MCF 10A (cell line): ENCODE results near the gene ZMIZ1. TPM values are rescaled to one million over a fixed set of nuclear protein-coding genes. Genes with fewer than 3 reads are reported as not detected.

Source experiments
- BruUV-seq: library from RNA; stranded (reverse); fragments of 400-500 nt; replicated peaks from 2 replicates; lab custom pipeline; 2021; lab: Mats Ljungman, UMichigan
- CTCF ChIA-PET: fragments of 300-600 bp; sonication (Branson Sonifier 250); formaldehyde crosslinking; extraction: SDS; loops from one replicate; lab custom pipeline; 2021; ENCODE audit warnings: antibody characterized with exemption, inconsistent platforms; lab: Yijun Ruan, JAX
- POLR2A ChIA-PET: fragments of 300-600, 350-650 bp; sonication (Branson Sonifier 250); formaldehyde crosslinking; extraction: SDS; loops from one replicate; lab custom pipeline; 2020; ENCODE audit warnings: antibody characterized with exemption, inconsistent platforms; lab: Yijun Ruan, JAX
- DNase-seq: peaks from one replicate; pipeline ENCODE4 v3.0.0-alpha.2; 2018; ENCODE audit not compliant: unreplicated experiment
- H3K27ac Mint-ChIP-seq: one replicate; pipeline ENCODE4 v1.8.0; 2022; ENCODE audit warnings: mild to moderate bottlenecking, low read depth, mixed read lengths; ENCODE audit not compliant: unreplicated experiment
- H3K27me3 Mint-ChIP-seq: one replicate; pipeline ENCODE4 v1.8.0; 2022; ENCODE audit warnings: mixed read lengths; ENCODE audit not compliant: insufficient read depth, unreplicated experiment
- H3K36me3 Mint-ChIP-seq: one replicate; pipeline ENCODE4 v1.8.0; 2022; ENCODE audit warnings: mild to moderate bottlenecking, moderate library complexity, mixed read lengths; ENCODE audit not compliant: insufficient read depth, unreplicated experiment
- H3K4me1 Mint-ChIP-seq: one replicate; pipeline ENCODE4 v1.8.0; 2022; ENCODE audit warnings: mixed read lengths; ENCODE audit not compliant: insufficient read depth, unreplicated experiment
- H3K4me3 Mint-ChIP-seq: one replicate; pipeline ENCODE4 v1.8.0; 2022; ENCODE audit warnings: mild to moderate bottlenecking, moderate library complexity, mixed read lengths; ENCODE audit not compliant: unreplicated experiment
- H3K9me3 Mint-ChIP-seq: one replicate; pipeline ENCODE4 v1.8.0; 2022; ENCODE audit warnings: mixed read lengths; ENCODE audit not compliant: unreplicated experiment
- intact Hi-C: fragments of 100-400 bp; cut with micrococcal nuclease; formaldehyde crosslinking; loops from 2 replicates; pipeline ENCODE4 v1.14.1; 2022
- total RNA-seq: library from RNA; stranded (reverse); gene quantifications from 2 replicates; pipeline ENCODE4 v1.2.3, GENCODE V29; 2022
- TF ChIP-seq, protein P1 (sequence below): fragments of 200-600 bp; IDR thresholded peaks from one replicate; pipeline ENCODE4 v1.8.0; 2022; ENCODE audit warnings: antibody characterized with exemption, mild to moderate bottlenecking; ENCODE audit not compliant: unreplicated experiment

The ZMIZ1 gene
- total RNA-seq, 1 experiment from 2014 or later, result 15.5 TPM

- ChIA-PET POLR2A (interaction anchor here (0.7 to 1.4 kb wide), 3 partner anchors 14 to 20 kb away, joined by 3 to 8 read pairs (median 4); no protein-coding TSS in a partner anchor), CTCF (interaction anchor here (0.6 to 1.9 kb wide), 4 partner anchors 28 to 1116 kb away, joined by 3 to 10 read pairs (median 3); no protein-coding TSS in a partner anchor)
- Mint-ChIP-seq H3K36me3 (peaks cover under 1% of the 10 kb centered on the region), H3K4me3 (no peak overlapping the region), H3K4me1 (peaks cover 22% of the 10 kb centered on the region), H3K27me3 (no peaks in the 10 kb centered on the region), H3K27ac (no peak overlapping the region), H3K9me3 (no peaks in the 10 kb centered on the region)
- DNase-seq, result no peak
- TF ChIP-seq, protein P1, sequence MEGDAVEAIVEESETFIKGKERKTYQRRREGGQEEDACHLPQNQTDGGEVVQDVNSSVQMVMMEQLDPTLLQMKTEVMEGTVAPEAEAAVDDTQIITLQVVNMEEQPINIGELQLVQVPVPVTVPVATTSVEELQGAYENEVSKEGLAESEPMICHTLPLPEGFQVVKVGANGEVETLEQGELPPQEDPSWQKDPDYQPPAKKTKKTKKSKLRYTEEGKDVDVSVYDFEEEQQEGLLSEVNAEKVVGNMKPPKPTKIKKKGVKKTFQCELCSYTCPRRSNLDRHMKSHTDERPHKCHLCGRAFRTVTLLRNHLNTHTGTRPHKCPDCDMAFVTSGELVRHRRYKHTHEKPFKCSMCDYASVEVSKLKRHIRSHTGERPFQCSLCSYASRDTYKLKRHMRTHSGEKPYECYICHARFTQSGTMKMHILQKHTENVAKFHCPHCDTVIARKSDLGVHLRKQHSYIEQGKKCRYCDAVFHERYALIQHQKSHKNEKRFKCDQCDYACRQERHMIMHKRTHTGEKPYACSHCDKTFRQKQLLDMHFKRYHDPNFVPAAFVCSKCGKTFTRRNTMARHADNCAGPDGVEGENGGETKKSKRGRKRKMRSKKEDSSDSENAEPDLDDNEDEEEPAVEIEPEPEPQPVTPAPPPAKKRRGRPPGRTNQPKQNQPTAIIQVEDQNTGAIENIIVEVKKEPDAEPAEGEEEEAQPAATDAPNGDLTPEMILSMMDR, result no peak
- BruUV-seq, result no TSS peak
- intact Hi-C loops, result no loop called here
Observed at GRCh38 chr10:79164075-79164474, 95.3 kb downstream of the ZMIZ1 start.

GRCh38 chr10:79165070-79165778 is 96.5 kb downstream of the ZMIZ1 start:
- Mint-ChIP-seq H3K27me3 (no peaks in the 10 kb centered on the region), H3K36me3 (peaks cover 9% of the 10 kb centered on the region), H3K4me1 (peaks cover 19% of the 10 kb centered on the region), H3K4me3 (no peak overlapping the region), H3K27ac (no peak overlapping the region), H3K9me3 (no peaks in the 10 kb centered on the region)
- CTCF ChIA-PET, result interaction anchor here (1.9 kb wide), 1 partner anchor 30 kb away, joined by 10 read pairs; no protein-coding TSS in a partner anchor
- POLR2A ChIA-PET, result no interaction called here
- TF ChIP-seq, protein P1, result no peak
- intact Hi-C loops, result no loop called here
- BruUV-seq, result no TSS peak
- DNase-seq, result no peak

GRCh38 chr10:79166312-79166721 is 97.6 kb downstream of the ZMIZ1 start:
- H3K4me3 Mint-ChIP-seq, result no peak overlapping the region
- no peaks in the 10 kb centered on the region for H3K9me3 Mint-ChIP-seq
- BruUV-seq, result no TSS peak
- no peak for DNase-seq
- ChIA-PET CTCF (no interaction called here), POLR2A (no interaction called here)
- no peak overlapping the region for H3K27ac Mint-ChIP-seq
- peaks cover 15% of the 10 kb centered on the region for H3K4me1 Mint-ChIP-seq
- H3K36me3 Mint-ChIP-seq, result peaks cover 9% of the 10 kb centered on the region
- H3K27me3 Mint-ChIP-seq, result no peaks in the 10 kb centered on the region
- intact Hi-C loops, result no loop called here
- TF ChIP-seq, protein P1, result no peak

GRCh38 chr10:79166741-79167140 is 98.0 kb downstream of the ZMIZ1 start:
- TF ChIP-seq, protein P1, result no peak
- H3K4me1 Mint-ChIP-seq, result peaks cover 11% of the 10 kb centered on the region
- no TSS peak for BruUV-seq
- no peak overlapping the region for H3K27ac Mint-ChIP-seq
- intact Hi-C loops, result no loop called here
- H3K4me3 Mint-ChIP-seq, result no peak overlapping the region
- ChIA-PET POLR2A (no interaction called here), CTCF (no interaction called here)
- H3K27me3 Mint-ChIP-seq, result no peaks in the 10 kb centered on the region
- no peaks in the 10 kb centered on the region for H3K9me3 Mint-ChIP-seq
- no peak for DNase-seq
- H3K36me3 Mint-ChIP-seq, result peaks cover 9% of the 10 kb centered on the region
